GM19397 (cell line): Measurements from ENCODE around the gene EGF.
"Not testable (repeated sequence)": the region's sequence is repeated elsewhere in the genome, so short reads cannot be mapped to it uniquely, and the experiment has no call there.

ENCODE experiments used
- ATAC-seq: cut with Tn5 transposase; IDR thresholded peaks from one replicate; pipeline ENCODE4 v1.9.1; 2021; ENCODE audit warnings: mild to moderate bottlenecking, moderate library complexity; ENCODE audit not compliant: unreplicated experiment

EGF gene

GRCh38 chr4:110025056-110025455 lies 112.4 kb downstream of the EGF start:
- ATAC-seq, result no peak

- no peak for ATAC-seq
Observed at GRCh38 chr4:110025718-110026117, 113.0 kb downstream of the EGF start.

- no peak for ATAC-seq
Observed at GRCh38 chr4:110032603-110033002, 119.9 kb downstream of the EGF start.

GRCh38 chr4:110033355-110034025 lies 120.8 kb downstream of the EGF start:
- no peak for ATAC-seq

GRCh38 chr4:110034026-110034393 lies 121.3 kb downstream of the EGF start:
- ATAC-seq, result peak; percentile 93

- ATAC-seq, result not testable (repeated sequence)
Observed at GRCh38 chr4:110039164-110039563, 126.5 kb downstream of the EGF start.

GRCh38 chr4:110041735-110042134 lies 129.1 kb downstream of the EGF start:
- no peak for ATAC-seq

GRCh38 chr4:110042545-110043517 lies 130.1 kb downstream of the EGF start:
- ATAC-seq, result no peak

GRCh38 chr4:110046588-110047049 lies 133.9 kb downstream of the EGF start:
- no peak for ATAC-seq

- ATAC-seq, result no peak
Observed at GRCh38 chr4:110049951-110050925, 137.6 kb downstream of the EGF start.

- ATAC-seq, result peak; percentile 74
Observed at GRCh38 chr4:110055158-110055768, 142.6 kb downstream of the EGF start.

GRCh38 chr4:110058677-110059076 lies 146.0 kb downstream of the EGF start:
- ATAC-seq, result no peak

GRCh38 chr4:110059556-110060191 lies 147.0 kb downstream of the EGF start:
- ATAC-seq, result peak; percentile 63

- ATAC-seq, result no peak
Observed at GRCh38 chr4:110061076-110061475, 148.4 kb downstream of the EGF start.
